ENCODE measurements around the gene NADSYN1.
"Not testable (repeated sequence)": the region's sequence is repeated elsewhere in the genome, so short reads cannot be mapped to it uniquely, and the experiment has no call there.

Gene NADSYN1

GRCh38 chr11:71453037-71453917, at the start of gene NADSYN1:
Gene NADSYN1, plus strand, starts transcription at chr11:71453203. Its CDS starts 94 bp downstream, at chr11:71453297.
- peak; percentile 60 for DNase-seq (ENCODE audit: low read depth, low spot score)

- no peak for DNase-seq (ENCODE audit: low read depth, low spot score)
Measured at GRCh38 chr11:71404209-71404608, 48.8 kb upstream of the NADSYN1 start.

DNA sequence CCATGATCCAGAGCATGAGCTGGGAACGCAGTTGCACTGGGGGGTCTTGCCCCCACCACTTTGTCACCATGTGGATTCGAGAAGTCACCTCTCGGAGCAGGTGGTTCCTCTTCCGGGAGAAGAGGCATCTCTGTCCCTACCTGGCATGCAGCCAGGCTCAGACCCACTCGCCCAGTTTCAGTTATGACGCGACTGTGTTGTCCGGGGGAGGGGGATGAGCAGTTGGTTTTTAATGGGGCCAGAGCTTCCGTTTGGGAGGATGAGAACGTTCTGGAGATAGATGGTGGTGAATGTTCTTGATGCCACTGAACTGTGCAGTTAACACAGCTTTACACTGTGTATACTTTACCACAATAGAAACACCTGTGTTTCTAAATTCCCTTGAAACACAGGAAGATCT, 46.3 kb upstream of the NADSYN1 start:
- no peak for DNase-seq (ENCODE audit: low read depth, low spot score)

DNA sequence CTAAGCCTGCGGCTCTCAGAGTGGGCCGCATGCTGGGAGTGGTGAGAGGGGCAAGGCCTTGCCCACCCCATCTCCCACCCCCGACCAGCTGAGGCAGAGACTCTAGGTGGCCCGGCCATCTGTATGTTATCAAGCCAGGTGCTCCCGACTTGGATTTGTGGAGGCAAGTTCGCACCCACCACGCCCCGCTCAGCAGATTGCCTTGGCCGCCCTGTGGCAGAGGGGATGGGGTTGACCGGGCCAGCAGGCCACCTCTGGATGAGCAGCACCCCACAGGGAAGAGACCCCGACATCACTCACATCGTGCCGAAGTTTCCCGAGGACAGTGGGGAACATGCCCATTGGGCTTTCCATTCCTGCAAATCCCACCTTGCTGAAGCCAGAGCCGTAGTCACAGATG, 45.6 kb upstream of the NADSYN1 start:
- DNase-seq (ENCODE audit: low read depth, low spot score): no peak

GRCh38 chr11:71408826-71409225, 44.2 kb upstream of the NADSYN1 start:
- DNase-seq (ENCODE audit: low read depth, low spot score): no peak

DNA sequence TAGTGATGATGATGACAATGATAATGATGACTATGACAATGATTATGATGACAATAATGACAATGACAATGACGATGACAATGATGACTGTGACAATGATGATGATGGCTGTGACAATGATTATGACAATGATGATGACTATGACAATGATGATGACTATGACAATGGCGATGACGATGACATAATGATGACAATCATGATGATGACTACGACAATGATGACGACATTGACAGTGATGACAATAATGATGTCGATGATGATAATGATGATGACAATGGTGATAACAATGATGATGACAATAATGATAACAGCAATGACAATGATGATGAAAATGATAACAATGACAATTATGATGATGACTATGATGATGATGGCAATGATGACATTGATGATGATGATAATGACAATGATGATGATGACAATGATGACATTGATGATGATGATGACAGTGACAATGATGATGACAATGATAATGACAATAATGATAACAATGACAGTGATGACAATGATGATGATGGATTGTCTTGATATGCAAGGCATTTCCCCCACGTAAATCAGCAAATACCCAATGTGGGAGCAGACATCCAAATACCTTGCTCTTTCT, 42.5 kb upstream of the NADSYN1 start:
- no peak for DNase-seq (ENCODE audit: low read depth, low spot score)

DNA sequence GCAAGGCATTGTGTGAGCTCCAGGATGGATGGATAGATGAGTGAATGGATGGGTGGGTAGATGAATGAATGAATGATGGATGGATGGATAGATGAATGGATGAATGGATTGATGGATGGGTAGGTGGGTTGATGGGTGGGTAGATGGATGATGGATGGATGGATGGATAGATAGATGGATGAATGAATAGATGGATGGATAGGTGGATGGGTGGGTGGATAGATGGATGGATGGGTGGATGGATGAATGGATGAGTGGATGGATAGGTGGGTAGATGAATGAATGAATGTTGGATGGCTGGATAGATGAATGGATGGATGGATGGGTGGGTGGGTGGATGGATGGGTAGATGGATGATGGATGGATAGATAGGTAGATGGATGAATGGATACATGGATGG, 38.4 kb upstream of the NADSYN1 start:
- no peak for DNase-seq (ENCODE audit: low read depth, low spot score)

- no peak for DNase-seq (ENCODE audit: low read depth, low spot score)
Measured at GRCh38 chr11:71418643-71419042, 34.4 kb upstream of the NADSYN1 start.

DNA sequence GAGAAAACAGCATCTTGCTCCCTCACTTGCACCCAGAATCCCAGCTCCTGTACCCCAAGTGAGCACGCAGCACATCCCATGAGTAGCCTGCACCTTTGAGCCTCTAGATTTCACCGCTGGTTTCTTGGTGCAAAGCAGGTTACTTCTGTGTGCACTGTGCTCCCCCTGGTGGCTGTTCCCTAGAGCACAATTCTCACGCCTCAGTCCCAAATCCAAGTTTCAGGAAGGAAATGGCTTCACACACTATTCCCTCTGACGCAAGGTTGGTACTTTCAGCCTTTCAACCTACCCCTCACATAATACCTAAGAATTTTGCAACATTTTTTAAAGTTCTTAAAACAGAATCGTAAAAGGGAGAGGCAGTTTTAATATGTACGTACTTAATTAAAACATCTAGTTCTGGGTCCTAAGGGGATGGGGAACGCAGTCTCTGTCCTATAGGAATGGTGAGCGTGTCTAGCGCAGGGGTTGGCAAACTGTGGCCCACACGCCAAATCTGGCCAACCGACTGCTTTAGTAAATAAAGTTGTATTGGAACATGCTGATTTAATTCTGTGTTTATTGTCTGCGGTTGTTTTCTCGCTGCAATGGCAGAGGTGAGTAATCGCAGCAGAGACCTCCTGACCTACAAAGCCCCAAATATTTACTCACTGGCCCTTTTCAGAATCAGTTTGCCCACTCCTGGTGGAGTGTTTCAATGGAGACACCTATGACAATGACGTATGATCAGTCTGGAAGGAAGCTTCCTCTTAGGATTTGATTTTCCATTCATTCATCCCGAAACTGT, 32.4 kb upstream of the NADSYN1 start:
- peak; percentile 60 for DNase-seq (ENCODE audit: low read depth, low spot score)

GRCh38 chr11:71421392-71421950, 31.5 kb upstream of the NADSYN1 start:
- DNase-seq (ENCODE audit: low read depth, low spot score): no peak

- not testable (repeated sequence) for DNase-seq (ENCODE audit: low read depth, low spot score)
Measured at GRCh38 chr11:71422318-71422717, 30.7 kb upstream of the NADSYN1 start.

DNA sequence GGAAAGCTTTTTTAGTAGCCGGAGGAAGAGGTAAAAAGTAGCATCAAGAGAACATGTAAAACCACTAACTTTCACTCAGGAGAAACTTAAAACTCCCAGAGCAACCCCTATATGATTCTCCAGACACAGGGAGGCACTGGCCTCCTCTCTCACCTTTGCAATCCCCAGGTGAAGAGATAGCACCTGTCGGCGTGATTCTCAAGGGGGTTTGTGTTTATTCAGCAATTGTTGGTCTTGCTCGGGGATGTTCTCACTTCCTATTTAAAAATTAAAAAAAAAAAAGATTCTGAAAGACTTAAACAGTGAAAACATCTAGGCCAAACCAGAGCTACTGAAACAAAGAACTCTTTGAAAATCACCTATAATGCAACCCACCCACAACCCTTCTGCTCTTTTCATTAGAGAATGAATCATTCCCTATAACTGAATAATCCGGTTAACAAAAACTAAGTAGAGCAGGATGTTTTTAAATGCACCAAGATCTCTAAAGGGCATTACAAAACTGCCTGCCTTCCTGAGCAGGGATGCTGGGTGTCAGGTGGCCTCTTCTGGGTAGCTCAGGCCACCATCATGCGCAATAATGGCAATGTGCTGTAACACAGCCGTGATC, 29.7 kb upstream of the NADSYN1 start:
- DNase-seq (ENCODE audit: low read depth, low spot score): no peak

DNA sequence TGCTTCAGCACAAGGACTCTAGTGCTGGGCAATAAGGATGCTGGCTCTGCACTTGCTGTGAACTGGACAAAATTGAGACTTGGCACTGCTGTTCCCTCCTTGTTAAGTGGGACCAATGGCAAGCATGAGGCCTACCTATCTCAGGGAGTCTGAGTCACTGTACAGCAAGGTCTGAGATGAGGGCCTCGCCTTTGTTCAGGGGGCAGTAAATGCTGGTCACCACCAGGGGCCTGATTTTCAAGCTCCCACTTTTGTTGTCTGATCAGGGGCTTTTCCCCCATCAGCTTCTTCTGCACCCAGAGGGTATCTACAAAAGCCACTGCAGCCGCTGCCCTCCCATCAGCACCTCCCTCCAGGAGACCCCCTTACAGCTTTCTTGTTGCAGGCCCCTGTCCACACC, 27.6 kb upstream of the NADSYN1 start:
- DNase-seq (ENCODE audit: low read depth, low spot score): no peak

DNA sequence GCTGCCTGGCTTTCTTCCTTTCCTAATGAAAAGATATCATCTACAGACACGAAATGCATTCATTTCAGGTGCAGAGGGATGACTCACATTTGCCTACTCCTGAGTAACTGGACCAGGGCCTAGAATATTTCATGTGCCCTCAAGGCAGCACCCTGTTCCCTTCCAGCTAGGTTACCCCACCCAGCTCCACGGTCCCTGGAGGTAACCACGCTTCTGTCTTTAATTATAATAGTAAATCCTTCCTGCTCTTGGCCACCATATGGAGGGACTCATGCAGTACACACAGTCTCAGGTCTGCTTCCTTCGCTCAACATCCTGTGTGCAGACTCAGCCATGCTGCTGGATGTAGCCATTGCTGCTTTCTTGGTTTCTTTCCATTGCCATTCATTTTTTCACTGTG, 27.1 kb upstream of the NADSYN1 start:
- DNase-seq (ENCODE audit: low read depth, low spot score): no peak

DNA sequence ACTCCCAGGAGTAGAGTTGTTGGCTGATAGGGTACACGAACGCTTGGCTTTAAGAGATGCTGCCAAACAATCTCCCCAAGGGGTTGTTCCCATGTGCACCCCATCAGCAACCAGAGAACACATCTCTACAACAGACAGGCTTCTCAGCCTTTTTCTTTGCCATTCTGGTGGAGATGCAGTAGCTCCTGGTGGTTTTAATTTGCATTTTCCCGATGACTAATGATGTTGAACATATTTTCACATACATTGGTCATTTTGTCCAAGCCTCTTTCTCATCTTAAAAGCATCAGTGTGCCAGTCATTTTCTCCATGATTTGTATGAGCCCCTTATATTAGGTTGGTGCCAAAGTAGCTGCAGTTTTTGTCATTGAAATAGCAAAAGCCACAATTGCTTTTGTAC, 26.6 kb upstream of the NADSYN1 start:
- no peak for DNase-seq (ENCODE audit: low read depth, low spot score)

DNA sequence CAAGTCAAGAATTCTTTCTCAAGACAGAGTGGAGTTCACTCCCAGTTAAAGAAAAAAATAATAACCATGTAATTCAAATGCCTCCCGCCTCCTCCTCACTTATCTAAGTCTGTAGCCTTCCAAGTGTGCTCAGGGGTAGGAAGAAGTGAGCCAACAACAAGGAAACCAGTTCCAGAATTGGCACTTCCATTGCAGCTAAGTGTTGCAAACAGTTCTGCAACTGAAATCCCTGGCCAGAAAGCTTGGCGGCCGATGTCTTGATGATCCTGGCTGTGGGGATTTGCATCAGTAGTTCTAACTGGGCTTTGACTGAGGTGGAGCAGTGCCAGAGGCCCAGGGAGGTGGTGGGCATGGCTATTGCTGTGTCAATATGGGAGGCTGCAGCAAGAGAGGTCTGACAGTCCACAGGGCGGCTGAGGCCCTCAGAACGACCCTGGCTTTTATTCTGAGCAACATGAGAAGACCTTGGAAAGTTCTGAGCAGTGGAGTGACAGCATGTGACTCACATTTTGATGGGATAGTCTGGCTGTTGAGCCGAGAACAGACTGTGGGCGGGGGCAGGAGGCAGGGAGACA, 24.1 kb upstream of the NADSYN1 start:
- no peak for DNase-seq (ENCODE audit: low read depth, low spot score)

- no peak for DNase-seq (ENCODE audit: low read depth, low spot score)
Measured at GRCh38 chr11:71429701-71430100, 23.3 kb upstream of the NADSYN1 start.

- no peak for DNase-seq (ENCODE audit: low read depth, low spot score)
Measured at GRCh38 chr11:71430166-71430565, 22.8 kb upstream of the NADSYN1 start.

- DNase-seq (ENCODE audit: low read depth, low spot score): no peak
Measured at GRCh38 chr11:71431271-71431670, 21.7 kb upstream of the NADSYN1 start.

DNA sequence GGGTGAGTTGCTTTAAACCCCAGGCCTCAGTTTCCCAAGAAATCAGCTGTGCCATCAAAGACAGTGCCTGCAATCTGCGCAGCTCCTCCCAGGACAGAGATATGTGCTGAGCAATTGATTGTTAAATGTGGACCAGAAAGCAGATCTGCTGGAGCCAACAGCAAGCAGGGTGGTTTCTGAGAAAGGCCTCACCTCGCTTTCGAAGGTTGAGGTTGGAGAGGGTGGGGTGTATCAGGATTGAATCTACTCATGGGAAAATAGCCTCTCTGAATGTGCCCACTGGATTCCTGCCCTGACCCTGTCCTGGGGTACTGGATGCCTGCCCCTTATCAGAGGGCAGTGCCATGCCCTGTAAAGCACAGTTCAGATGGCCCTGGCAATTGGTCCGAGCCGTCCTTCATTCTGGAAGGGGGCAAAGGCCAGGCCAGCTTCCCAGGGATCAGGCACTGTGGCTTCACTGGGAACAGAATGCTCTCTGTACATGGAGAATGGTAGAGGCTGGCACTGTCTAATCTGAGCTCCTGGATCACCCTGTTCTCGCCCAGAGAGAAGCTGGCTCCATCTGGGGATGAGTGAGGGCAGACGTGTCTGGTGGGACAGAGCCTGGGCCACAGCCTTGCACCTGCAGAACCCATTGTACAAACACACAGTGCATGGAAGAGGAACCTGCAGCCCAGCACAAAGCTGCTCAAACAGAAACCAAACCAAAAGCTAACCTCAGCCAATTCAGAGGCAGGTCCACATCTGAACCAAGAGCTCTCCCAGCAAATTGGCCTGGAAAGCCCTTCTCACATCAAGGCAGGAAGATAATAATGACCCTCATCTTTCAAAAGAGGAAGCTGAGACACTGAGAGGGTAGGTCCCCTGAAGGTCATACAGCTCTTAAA, 20.0 kb upstream of the NADSYN1 start:
- DNase-seq (ENCODE audit: low read depth, low spot score): no peak

Data from iPS DF 19.7 (cell line).